DND-41 (cell line): Measurements from ENCODE around the gene RHCE.

Experiments
- CTCF ChIP-seq: IDR thresholded peaks from 2 replicates; pipeline ENCODE4 v1.5.1; 2012; ENCODE audit warnings: borderline replicate concordance, low read length, moderate library complexity, mild to moderate bottlenecking; ENCODE audit not compliant: poor library complexity, severe bottlenecking; ENCODE audit errors: extremely low read depth
- EZH2 ChIP-seq: IDR thresholded peaks from 3 replicates; pipeline ENCODE4 v1.6.1; 2012; ENCODE audit warnings: borderline replicate concordance, low read depth, mild to moderate bottlenecking, moderate library complexity, low read length, inconsistent platforms; ENCODE audit not compliant: severe bottlenecking

- TF ChIP-seq CTCF = no peak
- no peak for TF ChIP-seq EZH2
Observed at GRCh38 chr1:25435397-25436108, 14.9 kb upstream of the RHCE start.
